Central memory CD4-positive, alpha-beta T cell (primary cell): ENCODE data around the gene SERPINB1.

Experiments
- DNase-seq: peaks from one replicate; pipeline ENCODE4 v3.0.0; 2022

SERPINB1 gene

GRCh38 chr6:2844008-2844407 is 2.3 kb upstream of the SERPINB1 start:
- no peak for DNase-seq

GRCh38 chr6:2843138-2843740 is 1.6 kb upstream of the SERPINB1 start:
- no peak for DNase-seq

GRCh38 chr6:2842139-2842552 is 483 bp upstream of the SERPINB1 start:
- no peak for DNase-seq

- DNase-seq = no peak
Observed at GRCh38 chr6:2840749-2841061, 958 bp downstream of the SERPINB1 start.

- DNase-seq = no peak
Observed at GRCh38 chr6:2839982-2840748, 1.5 kb downstream of the SERPINB1 start.

GRCh38 chr6:2839195-2839981 is 2.3 kb downstream of the SERPINB1 start:
- no peak for DNase-seq

- DNase-seq = no peak
Observed at GRCh38 chr6:2838251-2838650, 3.4 kb downstream of the SERPINB1 start.

GRCh38 chr6:2834262-2834661 is 7.4 kb downstream of the SERPINB1 start:
- DNase-seq = no peak

- DNase-seq = no peak
Observed at GRCh38 chr6:2831392-2831791, 10.3 kb downstream of the SERPINB1 start.

- no peak for DNase-seq
Observed at GRCh38 chr6:2830183-2830582, 11.5 kb downstream of the SERPINB1 start.

- DNase-seq = no peak
Observed at GRCh38 chr6:2829253-2829652, 12.4 kb downstream of the SERPINB1 start.

GRCh38 chr6:2828629-2829028 is 13.0 kb downstream of the SERPINB1 start:
- DNase-seq = no peak

GRCh38 chr6:2827142-2827541 is 14.5 kb downstream of the SERPINB1 start:
- no peak for DNase-seq

GRCh38 chr6:2826131-2826530 is 15.5 kb downstream of the SERPINB1 start:
- no peak for DNase-seq

- DNase-seq = no peak
Observed at GRCh38 chr6:2823104-2823850, 18.4 kb downstream of the SERPINB1 start.

- DNase-seq = no peak
Observed at GRCh38 chr6:2821554-2821953, 20.1 kb downstream of the SERPINB1 start.

- DNase-seq = no peak
Observed at GRCh38 chr6:2820415-2820814, 21.2 kb downstream of the SERPINB1 start.

GRCh38 chr6:2819978-2820377 is 21.7 kb downstream of the SERPINB1 start:
- no peak for DNase-seq

- no peak for DNase-seq
Observed at GRCh38 chr6:2819115-2819514, 22.5 kb downstream of the SERPINB1 start.

GRCh38 chr6:2818593-2818992 is 23.1 kb downstream of the SERPINB1 start:
- no peak for DNase-seq

- DNase-seq = no peak
Observed at GRCh38 chr6:2817903-2818443, 23.7 kb downstream of the SERPINB1 start.

GRCh38 chr6:2816158-2816557 is 25.5 kb downstream of the SERPINB1 start:
- no peak for DNase-seq

GRCh38 chr6:2812695-2813094 is 29.0 kb downstream of the SERPINB1 start:
- DNase-seq = no peak
